ENCODE measurements around the gene CEP20. TPM values are rescaled to one million over a fixed set of nuclear protein-coding genes. Genes with fewer than 3 reads are reported as not detected.
"Not testable (repeated sequence)": the region's sequence is repeated elsewhere in the genome, so short reads cannot be mapped to it uniquely, and the experiment has no call there.

CEP20 gene
- total RNA-seq, 1 donor from 2014 or later = 101 TPM

GRCh38 chr16:15919331-15919730 lies 30.9 kb upstream of the CEP20 start:
- Histone ChIP-seq H3K27ac (no peak overlapping the region), H3K4me1 (no peaks in the 10 kb centered on the region), H3K4me3 (no peak overlapping the region), H3K36me3 (no peaks in the 10 kb centered on the region), H3K27me3 (no peaks in the 10 kb centered on the region), H3K4me2 (no peak overlapping the region), H3K79me2 (ENCODE audit: low read depth) (no peaks in the 10 kb centered on the region), H3F3A (ENCODE audit: low read depth) (no peaks in the 10 kb centered on the region), H3K9me3 (ENCODE audit: low read depth) (no peaks in the 10 kb centered on the region), H3K9ac (no peak overlapping the region), H2AFZ (replicated peaks) (no peak overlapping the region), H4K20me1 (ENCODE audit: low read depth) (no peaks in the 10 kb centered on the region)
- Mint-ChIP-seq H3K27me3 (ENCODE audit: insufficient read depth, low read depth) (peaks cover 4% of the 10 kb centered on the region), H3K27ac (no peak overlapping the region), H3K9me3 (no peaks in the 10 kb centered on the region), H3K4me3 (no peak overlapping the region), H3K36me3 (no peaks in the 10 kb centered on the region), H3K4me1 (no peaks in the 10 kb centered on the region)
- DNase-seq (ENCODE audit: low spot score) = no peak
- TF ChIP-seq CTCF (IDR thresholded peaks at IDR 0.05) (no peak), EZH2phosphoT487 (IDR thresholded peaks at IDR 0.05) (no peak), EZH2 (IDR thresholded peaks at IDR 0.05) (no peak)

- not testable (repeated sequence) for H3K36me3 Mint-ChIP-seq; H4K20me1 ChIP-seq (ENCODE audit: low read depth); H3K9ac ChIP-seq; H3K4me1 ChIP-seq; H3K4me3 Mint-ChIP-seq; H3K79me2 ChIP-seq (ENCODE audit: low read depth); H3K27me3 Mint-ChIP-seq (ENCODE audit: insufficient read depth, low read depth); H3F3A ChIP-seq (ENCODE audit: low read depth); H2AFZ ChIP-seq (replicated peaks); H3K27ac ChIP-seq; H3K36me3 ChIP-seq; H3K4me1 Mint-ChIP-seq; H3K9me3 ChIP-seq (ENCODE audit: low read depth); H3K27ac Mint-ChIP-seq; H3K4me3 ChIP-seq; H3K4me2 ChIP-seq; H3K9me3 Mint-ChIP-seq; H3K27me3 ChIP-seq; DNase-seq (ENCODE audit: low spot score)
These were observed 29.9 kb upstream of the CEP20 start for GRCh38 chr16:15918314-15918713.

GRCh38 chr16:15916323-15916722 lies 27.9 kb upstream of the CEP20 start:
- Histone ChIP-seq H3K4me3 (no peak overlapping the region), H3K27me3 (no peaks in the 10 kb centered on the region), H3F3A (ENCODE audit: low read depth) (no peaks in the 10 kb centered on the region), H3K79me2 (ENCODE audit: low read depth) (no peaks in the 10 kb centered on the region), H3K4me2 (no peak overlapping the region), H3K4me1 (no peaks in the 10 kb centered on the region), H2AFZ (replicated peaks) (no peak overlapping the region), H3K9ac (no peak overlapping the region), H4K20me1 (ENCODE audit: low read depth) (no peaks in the 10 kb centered on the region), H3K9me3 (ENCODE audit: low read depth) (no peaks in the 10 kb centered on the region), H3K27ac (no peak overlapping the region), H3K36me3 (no peaks in the 10 kb centered on the region)
- Mint-ChIP-seq H3K9me3 (no peaks in the 10 kb centered on the region), H3K4me1 (no peaks in the 10 kb centered on the region), H3K4me3 (peak overlapping the region; percentile 38), H3K27me3 (ENCODE audit: insufficient read depth, low read depth) (peaks cover 4% of the 10 kb centered on the region), H3K36me3 (no peaks in the 10 kb centered on the region), H3K27ac (no peak overlapping the region)
- no peak for DNase-seq (ENCODE audit: low spot score)
- TF ChIP-seq CTCF (IDR thresholded peaks at IDR 0.05) (no peak), EZH2phosphoT487 (IDR thresholded peaks at IDR 0.05) (no peak), EZH2 (IDR thresholded peaks at IDR 0.05) (no peak)

GRCh38 chr16:15915555-15916081 lies 27.2 kb upstream of the CEP20 start:
- Mint-ChIP-seq H3K4me1 (no peaks in the 10 kb centered on the region), H3K9me3 (no peaks in the 10 kb centered on the region), H3K27me3 (ENCODE audit: insufficient read depth, low read depth) (peaks cover 4% of the 10 kb centered on the region), H3K36me3 (no peaks in the 10 kb centered on the region), H3K4me3 (no peak overlapping the region), H3K27ac (no peak overlapping the region)
- no peaks in the 10 kb centered on the region for H3K36me3 ChIP-seq
- no peaks in the 10 kb centered on the region for H3K4me1 ChIP-seq
- H3K9me3 ChIP-seq (ENCODE audit: low read depth) = no peaks in the 10 kb centered on the region
- no peak overlapping the region for H3K27ac ChIP-seq
- no peak overlapping the region for H3K9ac ChIP-seq
- no peaks in the 10 kb centered on the region for H3K79me2 ChIP-seq (ENCODE audit: low read depth)
- H4K20me1 ChIP-seq (ENCODE audit: low read depth) = no peaks in the 10 kb centered on the region
- no peak for DNase-seq (ENCODE audit: low spot score)
- TF ChIP-seq EZH2 (IDR thresholded peaks at IDR 0.05) (no peak), CTCF (IDR thresholded peaks at IDR 0.05) (no peak), EZH2phosphoT487 (IDR thresholded peaks at IDR 0.05) (no peak)
- H3K27me3 ChIP-seq = no peaks in the 10 kb centered on the region
- no peaks in the 10 kb centered on the region for H3F3A ChIP-seq (ENCODE audit: low read depth)
- H3K4me2 ChIP-seq = no peak overlapping the region
- no peak overlapping the region for H2AFZ ChIP-seq (replicated peaks)
- no peak overlapping the region for H3K4me3 ChIP-seq
